DMS79 treated with DMSO at 0.1 percent for 48 hours (cell line): Measurements from ENCODE around the gene SCAND1.
"Not testable (repeated sequence)": the region's sequence is repeated elsewhere in the genome, so short reads cannot be mapped to it uniquely, and the experiment has no call there.

Experiments used
- DNase-seq: peaks from one replicate; lab custom pipeline; 2025; lab: John Stamatoyannopoulos, UW

Gene SCAND1

DNA sequence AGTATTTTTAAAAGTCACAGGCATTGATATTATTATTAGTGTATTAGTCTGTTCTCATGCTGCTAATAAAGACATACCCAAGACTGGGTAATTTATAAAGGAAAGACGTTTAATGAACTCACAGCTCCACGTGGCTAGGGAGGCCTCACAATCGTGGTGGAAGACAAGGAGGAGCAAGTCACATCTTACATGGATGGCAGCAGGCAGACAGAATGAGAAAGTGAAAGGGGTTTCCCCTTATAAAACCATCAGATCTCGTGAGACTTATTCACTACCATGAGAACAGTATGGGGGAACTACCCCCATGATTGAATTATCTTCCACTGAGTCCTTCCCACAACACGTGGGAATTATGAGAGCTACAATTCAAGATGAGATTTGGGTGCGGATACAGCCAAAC lies 5.0 kb upstream of the SCAND1 start:
- not testable (repeated sequence) for DNase-seq

DNA sequence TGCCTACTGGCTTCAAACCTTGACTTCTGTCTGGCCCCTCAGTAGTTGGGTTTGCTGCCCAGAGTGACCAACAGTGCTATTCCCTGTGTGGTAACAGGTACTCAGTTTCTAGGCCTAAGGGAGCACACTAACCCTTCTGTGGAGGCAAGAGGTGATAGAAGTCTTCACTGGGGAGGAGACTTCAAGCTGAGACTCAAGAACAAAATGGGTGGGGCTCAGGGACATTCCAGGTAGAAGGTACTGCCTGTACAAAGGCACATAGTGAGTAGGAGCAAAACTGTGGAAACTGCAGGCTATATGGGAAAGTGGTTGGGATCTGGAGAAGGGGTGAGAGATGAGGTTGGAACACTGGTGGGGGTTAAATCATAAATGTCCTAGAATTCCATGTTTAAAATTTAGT lies 2.3 kb upstream of the SCAND1 start:
- DNase-seq = no peak

DNA sequence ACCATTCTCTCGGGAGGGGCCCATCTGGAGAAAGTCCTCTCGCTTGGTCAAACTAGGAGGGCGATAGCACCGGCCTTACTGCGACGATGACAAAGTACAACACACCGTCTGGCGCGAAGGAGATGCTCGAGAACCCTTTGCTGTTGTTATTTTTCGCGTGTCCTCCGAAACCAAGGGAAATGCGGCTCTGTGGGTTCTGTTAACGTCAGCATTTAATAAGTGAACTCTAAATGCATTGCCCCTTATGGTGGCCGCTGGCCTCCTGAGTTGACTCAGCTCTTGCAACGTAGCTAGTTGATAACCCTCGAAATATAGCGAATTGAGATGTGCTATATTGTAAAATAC lies 577 bp upstream of the SCAND1 start:
- DNase-seq = peak; percentile 60

DNA sequence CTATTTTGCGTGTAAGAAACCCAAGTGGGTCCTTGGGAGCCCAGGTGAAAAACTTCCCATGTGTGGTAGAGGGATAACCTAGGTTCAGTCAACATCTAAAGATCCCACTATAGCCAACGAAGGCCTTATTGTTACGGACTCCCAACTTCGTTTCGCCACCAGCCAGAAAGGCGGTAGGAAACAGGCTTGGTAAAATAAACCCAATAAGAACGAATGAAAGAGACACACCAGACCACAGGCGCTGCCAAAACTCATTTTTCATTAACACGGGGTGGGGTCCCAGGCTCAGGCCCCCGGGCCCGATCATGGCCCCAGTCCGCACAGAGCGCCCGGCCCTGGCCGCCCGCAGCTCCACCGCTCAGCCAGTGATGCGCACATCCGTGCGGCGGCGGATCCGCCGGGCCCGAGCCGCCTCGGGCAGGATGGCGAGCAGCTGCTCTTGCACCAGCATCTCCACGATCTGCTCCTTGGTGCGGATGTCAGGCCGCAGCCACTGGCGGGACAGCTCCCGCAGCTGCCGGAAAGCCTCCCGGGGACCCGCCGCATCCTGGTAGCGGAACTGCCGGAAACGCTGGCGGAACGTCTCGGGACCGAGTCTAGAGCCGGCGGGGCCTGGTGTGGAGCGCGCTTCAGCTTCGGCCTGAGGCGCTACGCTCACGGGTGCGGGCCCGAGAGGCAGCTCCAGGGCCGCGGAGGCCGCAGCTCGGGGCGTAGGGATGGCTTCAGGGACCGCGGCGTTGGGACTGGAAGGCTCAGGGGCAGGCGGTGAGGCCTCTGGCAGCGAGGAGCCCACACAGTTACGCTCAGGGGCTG lies 709 bp downstream of the SCAND1 start:
- no peak for DNase-seq

GRCh38 chr20:35952480-35953386 lies 1.6 kb downstream of the SCAND1 start:
- DNase-seq = peak; percentile 9

DNA sequence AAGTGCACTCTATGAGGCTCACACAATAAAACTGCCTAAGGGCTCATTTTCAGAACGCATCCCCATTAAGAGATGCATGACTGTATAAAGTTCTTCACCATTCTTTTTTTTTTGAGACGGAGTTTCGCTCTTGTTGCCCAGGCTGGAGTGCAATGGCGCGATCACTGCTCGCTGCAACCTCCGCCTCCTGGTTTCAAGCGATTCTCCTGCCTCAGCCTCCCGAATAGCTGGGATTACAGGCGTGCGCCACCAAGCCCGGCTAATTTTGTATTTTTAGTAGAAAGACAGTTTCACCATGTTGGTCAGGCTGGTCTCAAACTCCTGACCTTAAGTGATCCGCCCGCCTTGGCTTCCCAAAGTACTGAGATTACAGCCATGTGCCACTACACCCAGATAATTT lies 2.2 kb downstream of the SCAND1 start:
- not testable (repeated sequence) for DNase-seq

DNA sequence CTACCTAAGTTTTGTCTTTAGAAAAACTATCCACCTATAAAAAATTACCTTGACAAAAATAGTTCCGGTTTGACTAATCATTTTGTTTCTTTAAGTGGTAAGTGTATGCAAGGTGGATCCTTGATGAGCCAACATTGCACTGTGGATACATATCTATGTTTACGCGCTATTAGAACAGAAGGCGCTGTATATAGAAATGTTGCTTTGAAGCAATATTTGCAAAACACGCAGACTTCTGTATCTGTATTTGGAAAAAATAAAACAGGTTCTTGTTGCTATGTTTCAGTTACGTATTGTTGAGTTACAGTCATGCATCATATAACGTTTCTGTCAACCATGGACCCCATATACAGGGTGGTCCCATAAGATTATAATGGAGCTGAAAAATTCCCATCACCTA lies 4.2 kb downstream of the SCAND1 start:
- DNase-seq = no peak

GRCh38 chr20:35947907-35948306 lies 6.4 kb downstream of the SCAND1 start:
- no peak for DNase-seq

DNA sequence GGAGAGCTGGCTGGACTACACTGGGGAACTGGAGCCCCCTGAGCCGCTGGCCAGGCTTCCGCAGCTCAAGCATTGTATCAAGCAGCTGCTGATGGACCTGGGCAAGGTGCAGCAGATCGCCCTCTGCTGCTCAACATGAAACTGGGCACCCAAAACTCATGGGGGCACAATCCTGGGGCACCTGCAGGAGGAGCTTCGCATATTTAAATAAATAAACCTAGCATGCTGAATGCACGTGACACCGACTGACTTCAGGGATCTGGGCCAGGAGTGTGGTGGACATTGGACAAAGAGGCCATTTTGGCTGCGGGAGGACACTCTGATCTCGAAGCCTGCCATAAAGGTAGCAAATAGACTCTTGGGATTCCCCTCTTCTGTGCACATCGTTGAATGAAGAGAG lies 6.8 kb downstream of the SCAND1 start:
- no peak for DNase-seq

DNA sequence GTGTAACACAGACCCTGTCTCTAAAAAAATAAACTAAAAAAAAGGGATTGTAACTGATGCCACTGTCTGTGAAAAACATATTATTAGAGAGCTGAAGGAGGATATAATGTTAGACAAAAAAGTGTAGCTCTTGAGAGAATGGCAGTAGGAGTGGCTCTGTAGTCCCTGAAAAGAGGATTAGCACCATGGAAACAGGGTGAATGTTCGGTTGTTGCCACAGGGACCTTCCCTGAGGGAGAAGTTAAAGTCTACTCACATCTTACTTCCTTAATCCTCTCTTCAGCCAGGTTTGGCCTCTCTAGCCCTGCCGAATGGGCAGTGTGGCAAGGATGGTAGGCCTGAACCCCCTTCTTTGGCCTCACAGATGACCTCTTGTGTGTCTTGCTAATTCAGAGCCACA lies 12.1 kb downstream of the SCAND1 start:
- no peak for DNase-seq

GRCh38 chr20:35941620-35942019 lies 12.7 kb downstream of the SCAND1 start:
- no peak for DNase-seq

DNA sequence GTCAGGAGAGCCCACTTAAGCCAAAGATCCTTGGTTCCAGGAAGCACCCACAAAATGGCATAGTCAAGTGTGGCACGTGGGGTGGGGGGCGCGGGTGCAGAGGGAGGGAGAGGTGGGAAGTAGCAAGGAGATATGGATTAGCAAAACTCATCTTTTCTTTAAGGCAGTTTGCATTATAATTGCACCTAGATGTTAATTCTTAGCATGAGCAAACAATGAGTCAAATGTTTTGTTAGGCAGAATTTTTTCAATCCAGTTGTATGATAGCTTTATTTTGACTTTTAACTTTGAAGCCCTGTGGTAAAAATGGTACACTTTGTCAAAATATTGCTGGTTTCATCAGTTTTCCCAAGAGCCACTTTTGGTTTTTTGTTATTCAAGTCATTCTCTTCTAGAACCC lies 15.0 kb downstream of the SCAND1 start:
- no peak for DNase-seq

DNA sequence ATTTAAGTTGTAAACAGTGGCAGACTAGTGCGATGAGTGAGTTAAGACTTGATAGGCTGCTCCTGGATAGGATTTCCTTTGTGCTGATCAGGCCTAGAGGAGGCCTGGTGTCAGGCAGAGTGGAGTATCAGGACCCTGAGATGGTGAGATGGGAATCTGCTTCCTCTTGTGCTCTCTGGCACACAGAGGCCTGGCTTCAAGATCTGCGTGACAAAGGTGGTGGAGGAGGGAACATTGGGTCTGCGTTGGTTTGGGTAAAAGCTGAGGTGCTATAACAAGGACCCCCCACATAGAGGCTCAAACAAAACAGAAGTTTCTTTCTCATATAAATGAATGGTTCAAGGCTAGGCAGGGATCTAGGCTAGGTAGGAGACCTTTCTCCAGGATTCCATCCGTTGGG lies 20.3 kb downstream of the SCAND1 start:
- no peak for DNase-seq

- DNase-seq = no peak
Measured at GRCh38 chr20:35929301-35929700, 25.0 kb downstream of the SCAND1 start.

DNA sequence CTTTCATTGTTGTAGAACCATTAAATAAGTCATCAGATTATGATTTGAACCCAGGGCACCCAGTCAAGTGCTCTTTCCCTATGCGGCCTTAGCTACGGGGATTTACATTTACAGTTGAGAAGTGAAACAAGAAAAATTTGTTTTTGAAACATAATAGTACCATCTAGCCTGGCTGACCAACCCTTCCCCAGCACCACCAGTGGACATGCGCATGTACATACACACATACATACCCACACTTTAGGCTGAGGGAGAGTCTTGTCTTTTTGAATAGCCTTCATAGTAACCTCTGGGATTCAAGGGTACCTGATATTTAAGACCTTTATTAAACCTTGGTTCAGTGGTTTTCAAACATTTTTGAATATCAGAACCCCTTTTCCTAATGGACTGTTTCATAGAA lies 33.8 kb downstream of the SCAND1 start:
- no peak for DNase-seq

DNA sequence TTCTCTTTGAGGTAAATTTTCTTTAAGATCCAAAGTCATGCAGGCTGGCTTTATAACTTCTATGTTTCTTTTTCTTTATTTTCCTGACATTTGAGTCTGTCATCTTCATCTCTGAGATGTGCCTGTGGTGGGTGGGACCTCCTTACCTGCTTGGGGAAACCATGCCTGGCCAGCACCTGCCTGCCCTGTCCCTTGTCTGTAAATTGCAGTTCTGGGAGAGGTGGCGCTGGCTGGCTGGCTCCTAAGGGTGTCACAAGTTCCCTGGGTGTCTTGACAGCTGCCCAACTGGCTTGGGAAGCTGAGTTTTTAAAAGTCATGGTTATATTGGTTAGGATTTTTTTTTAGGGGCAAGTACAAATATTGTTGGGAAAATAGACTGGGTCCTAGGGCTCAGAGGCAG lies 36.3 kb downstream of the SCAND1 start:
- DNase-seq = no peak

DNA sequence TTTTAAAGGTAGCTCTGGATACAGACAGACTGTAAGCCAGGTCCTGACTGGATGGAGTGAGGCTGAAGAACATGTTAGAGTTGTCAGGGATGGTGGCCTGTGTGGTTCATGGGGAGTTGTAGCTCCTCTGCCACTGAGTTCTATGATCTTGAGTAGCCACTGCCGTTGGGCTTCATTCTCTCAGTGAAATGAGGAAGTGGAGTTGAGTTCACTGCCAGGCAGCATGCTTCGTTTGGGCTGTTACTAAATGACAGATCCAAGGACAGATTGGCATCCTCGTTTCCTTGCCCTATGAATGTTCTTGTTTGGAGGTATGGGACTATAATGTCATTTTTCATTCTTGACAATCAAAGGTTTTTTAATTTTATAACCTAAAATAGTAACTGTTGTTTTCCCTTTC lies 37.2 kb downstream of the SCAND1 start:
- DNase-seq = no peak

DNA sequence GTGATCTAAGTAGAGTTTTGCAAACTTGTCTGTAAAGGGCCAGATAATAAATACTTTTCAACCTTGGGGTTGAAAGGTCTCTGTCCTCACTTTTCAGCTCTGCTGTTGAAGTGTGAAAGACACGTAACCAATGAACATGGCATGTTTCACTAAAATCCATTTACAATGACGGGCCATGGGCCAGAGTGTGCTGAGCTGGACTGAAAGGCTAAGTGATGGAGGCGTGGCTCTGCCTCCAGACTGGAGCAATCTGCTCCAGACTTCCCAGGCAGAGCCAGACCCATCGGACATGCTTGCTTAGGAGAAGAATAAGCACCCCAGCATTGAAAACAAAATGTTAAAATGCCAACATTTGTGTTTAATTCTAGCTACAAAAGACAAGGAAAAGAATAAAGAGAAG lies 41.4 kb downstream of the SCAND1 start:
- no peak for DNase-seq

DNA sequence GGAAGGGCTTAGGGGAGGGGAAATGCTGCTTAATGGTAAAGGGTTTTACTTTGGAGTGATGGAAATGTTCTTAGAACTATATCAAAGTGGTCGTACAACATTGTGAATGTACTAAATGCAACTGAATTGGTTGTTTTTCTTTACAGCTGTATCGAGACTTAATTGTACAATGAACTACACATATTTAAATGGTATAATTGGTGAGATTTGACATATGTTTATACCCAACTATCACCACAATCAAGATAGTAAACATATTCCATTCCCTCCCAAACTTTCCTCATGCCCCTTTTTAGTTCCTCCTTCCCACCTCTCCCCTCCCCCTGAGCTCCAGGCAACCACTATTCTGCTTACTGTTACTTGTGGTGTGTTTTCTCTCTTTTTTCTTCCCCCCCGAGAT lies 44.0 kb downstream of the SCAND1 start:
- no peak for DNase-seq

DNA sequence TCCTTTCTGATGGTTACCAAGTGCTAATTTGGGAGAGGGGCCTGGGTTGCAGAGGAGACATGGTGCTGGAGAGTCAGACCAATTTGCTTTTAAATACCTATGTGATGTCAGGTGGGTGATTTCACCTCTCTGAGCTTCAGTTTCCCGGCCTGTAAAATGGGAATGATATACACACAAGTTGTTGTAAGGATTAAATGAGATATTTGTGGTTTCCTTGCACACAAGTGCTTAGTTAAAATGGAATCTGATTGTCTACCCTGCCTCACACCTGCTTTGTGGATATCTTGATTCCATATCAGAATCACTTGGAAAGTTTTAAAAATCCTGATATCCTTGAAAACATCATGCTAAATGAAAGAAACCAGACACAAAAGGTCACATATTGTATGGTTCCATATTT lies 44.5 kb downstream of the SCAND1 start:
- DNase-seq = no peak

DNA sequence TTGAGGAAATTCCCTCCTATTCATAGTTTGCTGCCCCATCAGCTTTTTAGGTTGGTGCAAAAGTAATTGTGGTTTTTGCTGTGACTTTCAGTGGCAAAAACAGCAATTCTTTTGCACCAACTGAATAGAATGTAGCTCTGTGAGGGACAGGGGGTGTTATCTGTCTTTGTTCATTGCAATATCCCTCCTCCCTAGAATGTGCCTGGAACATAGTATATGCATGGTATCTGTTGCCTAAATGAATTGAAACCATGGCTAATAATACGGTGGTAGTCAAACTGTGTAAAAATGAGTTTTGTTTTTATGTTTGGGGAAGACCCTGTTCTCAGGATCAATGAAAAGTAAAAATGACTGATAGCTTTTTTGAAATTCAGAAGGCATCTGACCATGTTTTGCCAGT lies 45.1 kb downstream of the SCAND1 start:
- DNase-seq = no peak

DNA sequence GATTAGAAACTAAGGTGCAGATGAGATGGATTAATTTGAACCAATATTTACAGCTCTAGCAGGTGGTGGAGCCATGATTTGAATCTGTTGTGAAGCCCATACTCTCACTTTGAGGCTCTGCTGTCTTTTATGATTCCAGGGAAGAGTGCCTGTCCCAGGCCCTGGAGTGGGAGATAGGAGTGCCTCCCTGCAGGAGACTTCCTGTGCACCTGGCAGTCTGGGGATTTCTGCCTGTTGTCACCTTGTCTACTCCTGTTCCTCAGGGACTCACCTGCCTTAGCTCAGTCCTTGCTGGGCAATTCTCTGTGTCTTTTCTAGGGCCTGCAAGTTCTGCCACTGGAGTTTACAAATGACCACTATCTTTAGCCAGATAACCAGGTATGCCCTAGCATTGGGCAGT lies 46.3 kb downstream of the SCAND1 start:
- DNase-seq = no peak

- DNase-seq = peak; percentile 4
Measured at GRCh38 chr20:35907017-35907701, 47.1 kb downstream of the SCAND1 start.
